Naive B cell (primary cell): ENCODE data around the gene CERKL. TPM values are rescaled to one million over a fixed set of nuclear protein-coding genes. Genes with fewer than 3 reads are reported as not detected.

Source experiments
- ATAC-seq, 2 donors: fragments of 150-1000 bp; cut with Tn5 transposase; 2 replicates each; pipeline ENCODE4 v1.10.0; 2021; ENCODE audit warnings: low read depth in 2 of 2, mild to moderate bottlenecking in 2 of 2, moderate library complexity in 2 of 2
- DNase-seq: peaks from one replicate; pipeline ENCODE4 v3.0.0; 2022
- H3K27ac Mint-ChIP-seq, 6 donors: one replicate each; pipeline ENCODE4 v1.8.0; 2020 to 2022; ENCODE audit warnings: mild to moderate bottlenecking in 6 of 6, mixed read lengths in 6 of 6, moderate library complexity in 5 of 6, inconsistent platforms in 2 of 6
- H3K27me3 Mint-ChIP-seq, 3 donors: one replicate each; pipeline ENCODE4 v1.8.0; 2021 to 2022; ENCODE audit warnings: mixed read lengths in 3 of 3, mild to moderate bottlenecking in 1 of 3
- H3K36me3 Mint-ChIP-seq, 2 donors: one replicate each; pipeline ENCODE4 v1.8.0; 2020 to 2022; ENCODE audit warnings: mixed read lengths in 2 of 2, inconsistent platforms in 1 of 2, mild to moderate bottlenecking in 1 of 2
- H3K4me1 Mint-ChIP-seq, 3 donors: one replicate each; pipeline ENCODE4 v1.8.0; 2020 to 2022; ENCODE audit warnings: mixed read lengths in 3 of 3, inconsistent platforms in 1 of 3, mild to moderate bottlenecking in 1 of 3, moderate library complexity in 1 of 3
- H3K4me3 Mint-ChIP-seq, 8 donors: one replicate each; pipeline ENCODE4 v1.8.0; 2020 to 2022; ENCODE audit warnings: mild to moderate bottlenecking in 8 of 8, mixed read lengths in 8 of 8, moderate library complexity in 8 of 8, inconsistent platforms in 2 of 8
- H3K9me3 Mint-ChIP-seq, 7 donors: one replicate each; pipeline ENCODE4 v1.8.0; 2020 to 2022; ENCODE audit warnings: mixed read lengths in 7 of 7, mild to moderate bottlenecking in 5 of 7, inconsistent platforms in 2 of 7, moderate library complexity in 1 of 7
- polyA plus RNA-seq, 6 donors: library from polyadenylated mRNA; unstranded; fragments of 300-500 nt; fragmentation: Illumina TruSeq; gene quantifications; one replicate each; pipeline ENCODE4 v1.2.3, GENCODE V29; 2021; ENCODE audit warnings: low read depth in 6 of 6

CERKL gene
- polyA plus RNA-seq, 6 donors from 2014 or later = 14.8 to 24.5 (median 19.6) TPM

DNA sequence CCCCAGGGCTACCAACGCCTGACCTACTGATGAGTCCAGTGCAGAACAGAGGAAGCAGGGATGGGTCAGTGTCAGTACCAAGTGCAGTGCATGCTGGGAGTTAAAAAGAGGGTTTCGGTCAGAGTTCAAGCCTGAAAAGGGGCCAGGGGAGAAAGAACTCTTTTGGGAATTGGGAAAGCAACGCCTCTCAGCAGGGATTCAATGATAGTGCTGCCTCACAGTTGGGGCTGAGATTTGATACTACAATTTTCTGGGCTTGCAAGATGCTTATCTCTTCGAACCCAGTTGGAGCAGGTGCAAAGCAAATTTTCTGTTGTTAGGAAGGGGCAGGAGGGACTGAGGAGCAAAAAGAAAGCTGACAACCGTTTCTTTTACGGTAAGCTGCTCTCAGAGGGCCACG lies 82.6 kb downstream of the CERKL start:
- H3K27me3 Mint-ChIP-seq = peaks cover 0 to 5% (median 0%) of the 10 kb centered on the region in 3 donors
- DNase-seq = no peak
- no peak overlapping the region for H3K27ac Mint-ChIP-seq
- no peak for ATAC-seq
- H3K9me3 Mint-ChIP-seq = no peaks in the 10 kb centered on the region
- no peaks in the 10 kb centered on the region for H3K4me1 Mint-ChIP-seq
- no peaks in the 10 kb centered on the region for H3K36me3 Mint-ChIP-seq
- no peak overlapping the region for H3K4me3 Mint-ChIP-seq

DNA sequence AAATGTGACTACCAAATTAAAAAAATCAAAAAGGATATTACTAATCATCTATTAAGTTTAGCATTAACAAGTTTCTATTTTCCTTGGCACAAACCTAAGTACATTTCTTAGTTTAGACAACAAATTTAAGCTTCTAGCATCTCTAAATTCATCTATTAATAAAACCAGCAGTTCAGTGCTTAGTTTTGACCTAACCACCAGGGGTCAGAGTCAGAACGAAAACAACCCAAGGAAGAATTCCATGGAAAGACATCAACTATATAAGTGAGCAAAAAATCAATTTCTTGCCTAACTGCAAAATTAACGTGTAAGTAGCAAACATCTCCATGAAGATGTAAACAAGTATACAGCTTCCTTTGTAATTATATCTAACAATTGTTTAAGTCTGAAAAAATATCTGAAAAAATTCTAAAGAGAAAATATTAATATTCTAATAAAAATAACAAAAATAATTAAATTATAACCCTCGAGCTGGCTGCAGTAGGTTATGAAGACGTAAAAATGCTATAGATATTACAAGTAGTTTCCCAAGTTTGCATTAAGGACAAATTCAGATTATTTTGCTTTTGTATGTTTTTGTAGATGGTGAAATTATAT lies 83.7 kb downstream of the CERKL start:
- H3K36me3 Mint-ChIP-seq = no peaks in the 10 kb centered on the region
- ATAC-seq (no peak), DNase-seq (no peak)
- peaks cover 0 to 5% (median 0%) of the 10 kb centered on the region in 3 donors for H3K27me3 Mint-ChIP-seq
- no peak overlapping the region for H3K4me3 Mint-ChIP-seq
- H3K27ac Mint-ChIP-seq = no peak overlapping the region
- no peaks in the 10 kb centered on the region for H3K4me1 Mint-ChIP-seq
- H3K9me3 Mint-ChIP-seq = no peaks in the 10 kb centered on the region

DNA sequence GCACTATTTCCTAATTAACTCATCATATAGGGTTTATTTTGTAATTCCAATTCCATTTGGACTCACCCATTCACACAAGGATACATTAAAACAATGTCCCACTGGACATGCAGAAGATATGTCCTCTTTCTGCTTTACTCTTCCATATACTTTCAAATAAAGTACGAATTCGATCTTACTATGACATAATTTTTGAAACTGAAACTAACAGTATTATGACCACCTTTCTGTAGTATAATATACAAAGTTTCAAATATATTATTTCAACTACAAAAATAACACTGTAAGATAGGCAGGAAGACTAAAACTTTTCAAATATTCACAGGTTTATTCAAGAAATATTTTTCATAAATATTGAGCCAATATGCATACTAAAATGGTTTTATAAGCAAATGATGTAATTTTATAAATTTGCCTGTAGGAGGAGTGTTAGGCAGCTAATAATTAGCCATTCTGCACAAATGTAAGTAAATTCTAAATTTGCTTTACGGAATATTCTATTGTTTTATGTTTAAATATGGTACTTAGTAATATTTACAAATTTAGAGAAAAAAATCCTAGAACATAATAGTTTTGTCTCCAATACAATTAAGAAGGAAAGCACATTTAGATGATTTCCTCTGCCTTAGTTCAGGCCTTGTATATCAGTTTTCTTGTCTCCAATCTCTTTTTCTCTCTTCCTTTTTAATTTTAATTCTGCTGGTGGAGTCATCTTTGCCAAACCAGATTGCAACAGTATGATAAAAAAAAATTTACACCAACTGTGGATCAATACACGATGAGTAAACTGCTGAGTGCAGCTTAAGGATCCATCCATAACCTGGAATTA lies 85.9 kb downstream of the CERKL start:
- Mint-ChIP-seq H3K4me3 (peak overlapping the region in 1 of 8 donors; percentile 0), H3K4me1 (peaks cover 0 to 5% (median 4%) of the 10 kb centered on the region in 3 donors), H3K27me3 (peaks cover 0 to 5% (median 0%) of the 10 kb centered on the region in 3 donors), H3K9me3 (no peaks in the 10 kb centered on the region), H3K36me3 (no peaks in the 10 kb centered on the region), H3K27ac (no peak overlapping the region)
- ATAC-seq (no peak), DNase-seq (no peak)

DNA sequence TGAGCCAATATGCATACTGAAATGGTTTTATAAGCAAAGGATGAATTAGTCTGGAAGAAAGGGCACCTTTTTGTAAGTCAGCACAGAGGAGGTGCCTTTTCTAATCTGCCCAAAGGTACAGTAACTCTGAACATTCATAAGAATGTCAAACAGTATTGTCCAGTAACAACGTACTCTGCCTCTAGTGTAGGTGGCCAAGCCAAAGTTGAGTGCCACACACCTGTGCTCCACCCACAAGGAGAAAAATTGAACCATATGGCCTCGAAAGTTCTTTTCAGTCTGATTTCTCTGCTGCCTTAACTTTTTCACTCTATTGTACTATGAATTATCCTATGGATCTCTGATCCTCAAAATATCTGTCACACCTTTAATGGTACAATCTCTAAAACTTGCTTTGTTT lies 86.8 kb downstream of the CERKL start:
- Mint-ChIP-seq H3K9me3 (no peaks in the 10 kb centered on the region), H3K4me3 (no peak overlapping the region), H3K27ac (no peak overlapping the region), H3K36me3 (no peaks in the 10 kb centered on the region), H3K27me3 (peaks cover 0 to 5% (median 0%) of the 10 kb centered on the region in 3 donors), H3K4me1 (peaks cover 0 to 5% (median 4%) of the 10 kb centered on the region in 3 donors)
- ATAC-seq (no peak), DNase-seq (no peak)

DNA sequence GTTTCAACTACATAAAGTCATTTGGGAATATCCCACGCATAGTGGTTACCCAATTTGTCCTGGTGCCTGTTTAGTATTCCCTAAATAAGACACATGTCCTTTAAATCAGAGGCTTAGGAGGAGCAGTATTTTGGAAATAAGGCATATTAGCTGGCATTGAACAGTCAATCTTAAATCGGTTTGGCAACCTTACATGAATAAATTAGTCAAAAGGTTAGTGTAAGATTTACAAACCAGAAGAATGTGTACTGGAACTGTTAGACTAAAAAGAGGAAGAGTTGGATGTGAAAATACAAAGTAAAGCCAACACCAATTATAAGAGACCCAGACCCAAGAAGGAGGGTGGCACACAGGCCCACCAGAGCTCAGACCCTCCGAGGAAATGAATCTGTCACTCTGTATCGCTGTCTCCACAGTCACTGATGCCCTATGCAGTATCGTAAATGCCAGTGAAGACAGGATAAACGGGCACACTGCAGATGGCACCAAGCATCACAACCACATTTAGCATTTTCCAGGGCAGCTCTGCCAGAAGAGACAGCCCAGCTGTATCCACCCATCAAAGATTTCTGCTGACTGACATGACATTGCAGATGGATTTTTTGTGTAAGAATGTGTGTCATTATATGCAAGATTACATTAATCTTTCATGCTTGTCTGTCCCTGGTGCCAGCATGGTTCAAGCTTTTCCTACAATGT lies 90.4 kb downstream of the CERKL start:
- DNase-seq = no peak
- Mint-ChIP-seq H3K27ac (peak overlapping the region in 1 of 6 donors; percentile 1), H3K4me1 (peaks cover 0 to 5% (median 4%) of the 10 kb centered on the region in 3 donors), H3K9me3 (no peaks in the 10 kb centered on the region), H3K27me3 (no peaks in the 10 kb centered on the region), H3K4me3 (no peak overlapping the region), H3K36me3 (no peaks in the 10 kb centered on the region)
- no peak for ATAC-seq

DNA sequence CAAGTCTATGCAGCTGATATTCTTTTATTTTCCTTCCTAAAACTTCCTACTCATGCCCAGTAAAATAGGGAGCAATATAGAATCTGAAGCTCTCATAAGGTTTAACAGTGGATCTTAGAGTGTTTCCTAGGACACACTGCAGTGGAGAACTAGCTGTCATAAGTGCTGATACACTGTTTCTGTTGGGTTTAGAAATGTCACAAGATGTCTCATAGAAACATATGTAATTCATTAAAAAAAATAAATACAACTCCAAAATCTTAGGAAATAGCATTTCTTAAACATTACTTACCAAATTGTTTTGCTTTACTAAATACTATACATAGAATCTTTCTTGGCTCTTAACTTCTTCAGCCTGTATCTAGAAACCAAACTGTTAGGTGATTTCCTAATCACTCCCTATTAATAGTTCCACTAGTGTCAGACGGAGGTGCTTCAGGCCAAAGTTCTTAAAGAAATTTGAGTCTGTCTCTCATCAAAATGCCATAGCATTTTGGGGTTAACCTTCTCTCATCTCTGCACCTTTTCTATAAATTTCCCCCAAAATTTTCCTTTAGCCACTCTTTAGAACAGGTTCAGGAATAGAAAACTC lies 93.7 kb downstream of the CERKL start:
- Mint-ChIP-seq H3K4me3 (no peak overlapping the region), H3K9me3 (no peaks in the 10 kb centered on the region), H3K27me3 (no peaks in the 10 kb centered on the region), H3K4me1 (peaks cover 0 to 5% (median 4%) of the 10 kb centered on the region in 3 donors), H3K36me3 (no peaks in the 10 kb centered on the region), H3K27ac (no peak overlapping the region)
- no peak for DNase-seq
- no peak for ATAC-seq

DNA sequence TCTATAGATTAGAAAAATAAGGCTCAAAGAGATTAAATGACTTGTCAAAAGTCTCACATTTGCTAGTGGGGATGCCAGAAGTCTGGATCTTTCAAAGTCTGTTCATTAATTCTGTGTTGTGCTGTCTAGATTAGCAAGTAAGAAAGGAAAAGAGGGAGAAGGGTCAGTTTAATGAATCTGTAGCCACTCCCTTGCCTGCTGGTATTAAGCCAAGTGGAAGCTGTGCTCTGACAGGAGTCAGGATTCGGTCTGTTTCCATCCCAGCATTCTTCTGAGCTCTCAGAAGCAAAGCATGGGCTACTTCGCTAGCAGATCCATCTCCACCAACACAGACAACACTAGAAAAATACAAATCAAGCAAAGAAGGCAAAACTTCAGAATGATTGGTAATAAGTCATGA lies 98.5 kb downstream of the CERKL start:
- no peak for ATAC-seq
- Mint-ChIP-seq H3K27me3 (no peaks in the 10 kb centered on the region), H3K4me3 (no peak overlapping the region), H3K36me3 (no peaks in the 10 kb centered on the region), H3K27ac (no peak overlapping the region), H3K9me3 (peaks cover 0 to 4% (median 0%) of the 10 kb centered on the region in 7 donors), H3K4me1 (peaks cover 0 to 6% (median 0%) of the 10 kb centered on the region in 3 donors)
- no peak for DNase-seq

DNA sequence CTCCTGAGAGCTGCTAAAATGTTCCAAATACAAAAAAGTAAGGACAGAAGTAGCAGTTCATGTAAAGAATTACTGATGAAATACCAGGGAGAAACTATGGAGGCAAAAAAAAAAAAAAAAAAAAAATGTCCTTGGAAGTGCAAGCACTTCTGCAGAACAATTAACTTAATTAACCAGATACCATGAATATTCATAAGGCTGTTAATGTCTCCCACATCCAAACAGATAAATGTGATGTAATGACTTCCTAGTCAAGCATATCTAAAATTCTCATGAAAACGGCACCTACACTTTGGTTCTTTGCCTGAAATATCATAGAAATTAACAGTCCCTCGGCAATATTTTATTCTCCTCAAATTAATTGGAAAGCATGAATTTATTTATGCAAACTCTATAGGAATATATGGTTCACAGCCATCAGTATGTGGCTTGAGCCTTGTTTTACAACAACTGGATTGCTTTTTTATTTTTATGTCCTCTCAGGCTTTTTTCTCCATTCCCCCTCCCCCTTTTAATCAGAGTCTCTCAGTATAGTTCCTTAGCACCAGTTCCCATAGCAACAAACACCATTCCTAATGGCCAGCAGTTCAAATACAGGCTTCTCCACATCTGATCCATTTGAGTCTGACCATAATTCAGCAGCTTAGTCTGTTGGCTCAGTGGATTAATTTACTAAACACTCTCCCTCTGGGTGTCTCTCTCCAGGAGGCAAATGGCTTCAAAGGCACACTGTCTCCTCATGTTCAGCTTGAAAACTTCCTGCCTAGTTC lies 102.7 kb downstream of the CERKL start:
- Mint-ChIP-seq H3K4me3 (no peak overlapping the region), H3K9me3 (peaks cover 0 to 4% (median 0%) of the 10 kb centered on the region in 7 donors), H3K27ac (peak overlapping the region in 1 of 6 donors; percentile 50), H3K36me3 (no peaks in the 10 kb centered on the region), H3K4me1 (peaks cover 0 to 6% (median 0%) of the 10 kb centered on the region in 3 donors), H3K27me3 (no peaks in the 10 kb centered on the region)
- DNase-seq (no peak), ATAC-seq (no peak)

DNA sequence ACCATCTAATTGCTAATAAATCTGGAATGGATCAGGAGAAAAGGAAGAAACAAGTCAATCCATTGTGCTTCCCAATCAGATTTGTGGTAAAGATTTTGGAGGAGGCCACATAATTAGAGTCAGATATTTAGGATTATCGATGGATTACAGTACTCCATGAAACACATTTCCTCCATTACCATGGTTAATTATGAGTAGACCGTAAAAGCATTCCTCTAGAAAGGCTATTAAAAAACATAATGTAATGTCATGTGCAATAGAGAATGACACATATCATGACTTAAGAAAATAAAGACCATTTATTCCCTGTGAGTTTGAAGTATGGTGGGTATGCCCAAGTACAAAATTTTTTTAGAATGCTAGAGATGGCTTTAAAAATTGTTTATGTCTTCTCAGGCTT lies 103.7 kb downstream of the CERKL start:
- ATAC-seq (no peak), DNase-seq (no peak)
- peaks cover 0 to 6% (median 0%) of the 10 kb centered on the region in 3 donors for H3K4me1 Mint-ChIP-seq
- no peaks in the 10 kb centered on the region for H3K36me3 Mint-ChIP-seq
- H3K27me3 Mint-ChIP-seq = no peaks in the 10 kb centered on the region
- H3K9me3 Mint-ChIP-seq = peaks cover 0 to 4% (median 0%) of the 10 kb centered on the region in 7 donors
- H3K4me3 Mint-ChIP-seq = no peak overlapping the region
- H3K27ac Mint-ChIP-seq = no peak overlapping the region

DNA sequence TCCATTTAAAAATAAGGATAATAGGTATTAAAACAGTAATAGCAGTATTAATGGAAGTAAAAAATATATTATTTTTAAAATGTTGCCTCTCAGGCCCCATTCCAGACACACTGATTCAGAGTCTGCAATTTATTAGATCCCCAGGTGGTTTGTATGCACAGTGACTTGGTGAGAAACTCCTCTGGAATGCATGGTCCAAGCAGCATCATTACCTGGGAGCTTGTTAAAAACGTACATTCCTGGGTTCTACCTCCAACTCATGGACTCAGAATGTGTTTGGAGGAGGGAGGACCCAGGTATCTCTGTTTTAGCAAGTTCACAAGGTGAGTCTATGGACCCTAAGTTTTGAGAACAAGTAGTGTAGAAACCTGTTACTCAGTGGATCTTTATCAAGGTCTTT lies 104.1 kb downstream of the CERKL start:
- no peak overlapping the region for H3K4me3 Mint-ChIP-seq
- DNase-seq (no peak), ATAC-seq (no peak)
- peaks cover 0 to 6% (median 0%) of the 10 kb centered on the region in 3 donors for H3K4me1 Mint-ChIP-seq
- peaks cover 0 to 4% (median 0%) of the 10 kb centered on the region in 7 donors for H3K9me3 Mint-ChIP-seq
- H3K36me3 Mint-ChIP-seq = no peaks in the 10 kb centered on the region
- no peak overlapping the region for H3K27ac Mint-ChIP-seq
- no peaks in the 10 kb centered on the region for H3K27me3 Mint-ChIP-seq

DNA sequence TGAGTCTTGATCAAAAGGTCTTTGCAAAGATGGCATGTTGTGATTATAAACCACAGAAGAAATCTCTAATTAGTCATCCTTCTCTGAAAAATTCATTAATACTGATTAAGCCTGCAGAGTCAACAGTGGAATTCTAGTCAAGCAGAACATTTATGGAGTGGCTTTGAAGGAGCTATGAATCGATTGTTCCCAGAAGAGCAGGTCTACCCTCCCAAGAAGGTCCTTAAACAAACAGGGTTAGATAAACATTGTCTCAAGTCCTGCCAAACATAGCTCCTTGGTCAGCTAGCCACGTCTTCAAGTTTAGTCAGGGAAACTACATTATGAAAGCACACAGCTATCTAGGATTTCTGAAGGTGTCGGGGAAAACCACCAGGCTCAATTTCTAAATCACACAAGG lies 110.8 kb downstream of the CERKL start:
- no peaks in the 10 kb centered on the region for H3K27me3 Mint-ChIP-seq
- no peak overlapping the region for H3K4me3 Mint-ChIP-seq
- H3K36me3 Mint-ChIP-seq = peaks cover 0 to 4% of the 10 kb centered on the region in 2 donors
- H3K27ac Mint-ChIP-seq = no peak overlapping the region
- H3K9me3 Mint-ChIP-seq = no peaks in the 10 kb centered on the region
- ATAC-seq = no peak
- DNase-seq = no peak
- H3K4me1 Mint-ChIP-seq = peaks cover 3 to 6% (median 5%) of the 10 kb centered on the region in 3 donors

DNA sequence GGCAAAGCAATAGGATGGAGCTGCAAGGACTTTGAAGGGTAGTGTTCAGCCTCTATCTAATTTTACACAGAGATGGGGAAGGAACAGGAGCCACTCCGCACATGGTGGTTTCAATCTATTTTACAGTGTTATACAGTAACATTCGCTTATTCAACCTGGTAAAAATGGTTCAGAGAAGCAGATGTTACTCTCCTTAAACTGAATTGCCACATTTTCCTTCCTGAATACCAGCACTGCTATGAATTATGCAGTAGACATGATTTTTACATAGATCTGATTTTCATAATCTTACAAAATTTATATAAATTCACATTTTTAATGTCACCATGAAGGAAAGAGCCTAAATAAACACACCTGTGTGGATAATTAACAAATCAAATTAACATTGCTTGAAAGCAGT lies 114.7 kb downstream of the CERKL start:
- H3K27ac Mint-ChIP-seq = peak overlapping the region in 2 of 6 donors; percentile 2 to 44
- H3K4me3 Mint-ChIP-seq = no peak overlapping the region
- ATAC-seq = no peak
- DNase-seq = no peak
- no peaks in the 10 kb centered on the region for H3K27me3 Mint-ChIP-seq
- peaks cover 0 to 5% (median 0%) of the 10 kb centered on the region in 7 donors for H3K9me3 Mint-ChIP-seq
- peaks cover 22 to 28% of the 10 kb centered on the region in 2 donors for H3K36me3 Mint-ChIP-seq
- peaks cover 5 to 11% (median 8%) of the 10 kb centered on the region in 3 donors for H3K4me1 Mint-ChIP-seq

DNA sequence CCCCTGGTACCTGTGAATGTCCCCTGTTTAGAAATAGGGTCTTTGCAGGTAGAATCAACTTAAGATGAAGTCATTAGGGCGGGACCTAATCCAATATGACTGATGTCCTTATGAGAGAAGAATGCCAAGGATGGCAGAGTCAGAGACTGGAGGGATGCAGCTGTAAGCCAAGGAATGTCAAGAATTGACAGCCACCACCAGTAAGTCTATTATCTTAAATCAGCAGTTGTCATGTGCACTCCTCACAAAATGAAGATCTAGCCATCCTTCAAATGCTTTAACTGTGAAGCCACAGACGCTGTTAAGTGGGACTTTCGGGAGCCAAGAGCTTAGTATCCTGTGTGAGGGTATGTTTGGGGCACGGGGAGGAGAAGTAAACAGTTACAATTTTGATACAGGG lies 116.5 kb downstream of the CERKL start:
- ATAC-seq = no peak

More for the DNA sequence above, 116.5 kb downstream of the CERKL start:
- DNase-seq = no peak
- Mint-ChIP-seq H3K36me3 (peaks cover 24 to 35% of the 10 kb centered on the region in 2 donors), H3K4me3 (peak overlapping the region in 1 of 8 donors; percentile 7), H3K27me3 (no peaks in the 10 kb centered on the region), H3K27ac (peak overlapping the region in 2 of 6 donors; percentile 69 to 87), H3K9me3 (peaks cover 0 to 5% (median 0%) of the 10 kb centered on the region in 7 donors), H3K4me1 (peaks cover 5 to 11% (median 8%) of the 10 kb centered on the region in 3 donors)
